GM12892 (cell line): ENCODE results near the gene APOB.

Experiments used
- DNase-seq: peaks from one replicate; pipeline ENCODE4 v3.0.0; 2011; ENCODE audit not compliant: insufficient read length
- FAIRE-seq: peaks from 2 replicates; lab custom pipeline; 2011; peaks lifted over from hg19 to GRCh38; lab: Jason Lieb, UNC
- POLR2A ChIP-seq: IDR thresholded peaks from 2 replicates; pipeline ENCODE4 v1.6.1; 2011; ENCODE audit warnings: low read depth, low read length, control low read depth
- POLR2AphosphoS5 ChIP-seq: IDR thresholded peaks from 2 replicates; pipeline ENCODE4 v1.6.1; 2011; ENCODE audit warnings: low read depth, low read length, control low read depth
- TAF1 ChIP-seq: IDR thresholded peaks from 2 replicates; pipeline ENCODE4 v1.6.1; 2011; ENCODE audit warnings: low read depth, mild to moderate bottlenecking, control low read depth, low read length, borderline replicate concordance

APOB gene

DNA sequence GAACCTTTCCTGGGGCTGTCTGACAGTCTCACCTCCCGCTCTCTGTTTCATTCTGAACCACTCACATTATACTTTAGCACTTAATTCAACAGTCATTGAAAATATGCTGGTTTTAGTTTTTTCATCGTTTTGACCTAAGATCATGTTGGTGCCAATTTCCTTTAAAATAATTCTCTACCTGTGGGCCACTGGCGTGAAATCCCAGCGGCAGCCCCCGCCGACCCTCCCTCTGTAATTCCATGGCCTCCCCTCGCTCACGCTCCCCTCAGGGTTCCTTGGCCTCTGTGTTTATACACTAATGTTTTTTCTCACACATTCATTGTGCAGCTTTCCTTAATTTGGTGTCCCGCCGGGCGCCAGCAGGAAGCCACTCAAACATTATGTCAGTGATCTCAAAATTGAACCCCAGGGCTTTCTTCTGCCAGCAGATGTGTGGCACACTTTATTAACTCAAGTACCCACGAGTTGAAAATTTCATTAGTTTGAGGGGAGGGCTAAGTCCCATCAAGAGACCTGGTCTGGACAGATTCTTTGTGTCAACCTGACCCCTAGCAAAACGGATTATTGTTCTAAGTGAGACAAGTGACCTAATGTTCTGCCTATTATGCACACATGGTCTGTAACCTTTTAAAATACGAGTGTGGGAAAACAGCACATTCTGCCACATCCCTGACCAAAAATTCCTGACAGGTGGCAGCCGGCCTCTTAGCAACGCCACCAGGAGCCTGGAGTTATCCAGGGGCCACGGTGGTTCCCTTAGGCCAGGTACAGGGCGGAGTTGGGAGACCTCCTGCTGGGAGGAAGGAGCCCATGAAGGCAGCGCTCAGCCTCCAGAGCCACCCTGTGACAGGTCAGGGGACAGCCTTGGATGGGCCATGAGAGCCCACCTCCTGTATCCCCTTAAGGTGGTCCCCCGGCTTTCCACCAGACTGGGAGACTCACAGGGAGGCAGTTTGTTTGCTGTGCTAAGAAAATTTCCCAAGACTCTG is 53.1 kb downstream of the APOB start:
- no peak for DNase-seq
- no peak for FAIRE-seq
- TF ChIP-seq POLR2A (no peak), TAF1 (no peak), POLR2AphosphoS5 (no peak)

DNA sequence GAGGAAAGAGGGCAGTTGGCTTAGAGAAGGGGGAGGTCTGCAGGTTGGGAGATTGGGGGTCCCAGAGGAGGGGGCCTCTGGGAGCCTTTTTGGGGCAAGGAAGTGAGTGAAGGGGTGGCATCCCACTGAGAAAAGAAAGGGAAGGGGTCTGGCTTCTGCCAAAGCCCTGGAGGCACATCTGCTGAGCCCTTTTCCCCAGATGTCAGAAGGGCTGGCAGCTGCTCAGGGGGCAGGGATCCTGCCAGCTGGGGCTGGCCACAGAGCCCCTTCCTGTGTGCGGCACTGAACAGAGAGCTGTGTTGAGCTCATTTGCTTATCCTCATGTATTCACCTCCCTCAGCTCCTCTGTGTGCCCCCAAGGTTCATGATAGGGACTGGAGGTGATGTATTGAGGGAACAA is 54.5 kb downstream of the APOB start:
- FAIRE-seq (no peak), DNase-seq (no peak)
- TF ChIP-seq POLR2AphosphoS5 (no peak), POLR2A (no peak), TAF1 (no peak)

GRCh38 chr2:20988905-20989304 is 55.0 kb downstream of the APOB start:
- FAIRE-seq (no peak), DNase-seq (no peak)
- TF ChIP-seq POLR2A (no peak), POLR2AphosphoS5 (no peak), TAF1 (no peak)

DNA sequence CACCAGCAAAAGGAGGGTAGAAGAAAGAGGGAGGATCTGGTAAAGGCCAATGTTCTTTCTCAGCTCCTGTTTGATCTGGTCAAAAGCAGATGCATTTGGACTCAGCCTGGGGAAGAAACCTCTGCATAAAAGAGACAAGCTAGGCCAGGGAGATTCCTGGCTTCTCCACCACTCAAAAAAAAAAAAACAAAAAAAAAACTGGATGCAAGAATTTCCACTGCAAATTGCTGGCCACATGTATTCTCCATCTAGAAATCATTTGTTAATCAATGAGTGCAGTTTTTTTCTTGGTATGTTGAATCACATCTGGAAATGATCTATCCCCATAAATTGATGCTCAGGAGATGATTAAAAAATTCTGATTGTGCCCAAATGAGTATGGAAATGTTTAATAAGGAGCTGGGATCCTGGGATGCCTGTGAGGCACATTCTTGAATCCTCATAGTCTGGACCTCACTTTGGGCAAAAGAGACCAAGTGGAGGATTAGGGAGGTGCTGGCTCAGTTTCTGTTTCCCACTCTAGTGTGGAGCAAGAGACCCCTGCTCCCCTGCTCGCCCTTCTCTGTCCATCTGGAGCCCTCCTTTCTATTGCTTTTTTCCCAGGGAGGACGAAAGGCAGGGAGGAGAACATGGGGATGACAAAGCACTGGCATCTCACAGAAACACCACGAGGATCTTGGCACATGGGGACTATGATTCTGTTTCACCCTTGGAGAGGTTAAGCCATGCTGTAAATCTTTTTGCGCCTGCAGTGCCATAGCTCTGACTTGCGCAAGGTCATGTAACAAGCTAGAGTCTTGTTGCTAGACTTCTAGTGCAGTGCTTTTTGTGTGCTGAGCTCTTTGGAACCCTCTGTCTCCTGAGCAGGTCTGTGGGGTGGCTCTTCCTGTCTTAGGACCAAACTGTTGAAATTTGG is 57.6 kb downstream of the APOB start:
- FAIRE-seq (no peak), DNase-seq (no peak)
- TF ChIP-seq POLR2AphosphoS5 (no peak), TAF1 (no peak), POLR2A (no peak)

GRCh38 chr2:20985062-20985461 is 58.8 kb downstream of the APOB start:
- no peak for TF ChIP-seq POLR2A
- no peak for TF ChIP-seq TAF1
- TF ChIP-seq POLR2AphosphoS5: no peak
- FAIRE-seq (no peak), DNase-seq (no peak)

DNA sequence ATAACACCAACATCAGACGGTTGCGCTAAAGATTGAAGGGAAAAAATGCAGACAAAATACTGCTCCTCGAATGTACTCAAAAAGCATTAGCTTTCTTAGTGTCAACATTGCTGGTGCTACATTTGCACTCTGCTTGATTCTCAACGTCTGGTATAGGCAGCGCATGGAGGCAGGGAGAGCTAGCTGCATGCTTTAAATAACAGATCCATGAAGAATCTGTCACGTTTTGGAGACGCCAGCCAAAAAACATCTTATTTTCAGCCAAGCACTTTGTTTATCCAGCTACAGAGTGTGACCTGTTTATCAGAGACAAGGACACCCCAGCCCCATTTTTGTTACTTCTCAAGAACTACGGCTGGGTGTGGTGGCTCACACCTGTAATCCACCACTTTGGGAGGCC is 59.5 kb downstream of the APOB start:
- DNase-seq (no peak), FAIRE-seq (no peak)
- TF ChIP-seq POLR2A (no peak), POLR2AphosphoS5 (no peak), TAF1 (no peak)

- no peak for TF ChIP-seq POLR2AphosphoS5
- no peak for TF ChIP-seq TAF1
- no peak for TF ChIP-seq POLR2A
- no peak for FAIRE-seq
- no peak for DNase-seq
Observed at GRCh38 chr2:20983844-20984243, 60.0 kb downstream of the APOB start.

GRCh38 chr2:20982861-20983260 is 61.0 kb downstream of the APOB start:
- DNase-seq (no peak), FAIRE-seq (no peak)
- TF ChIP-seq POLR2AphosphoS5: no peak
- TF ChIP-seq POLR2A: no peak
- no peak for TF ChIP-seq TAF1

- DNase-seq: no peak
- TF ChIP-seq POLR2AphosphoS5 (no peak), POLR2A (no peak), TAF1 (no peak)
- no peak for FAIRE-seq
Observed at GRCh38 chr2:20977520-20978180, 66.2 kb downstream of the APOB start.

DNA sequence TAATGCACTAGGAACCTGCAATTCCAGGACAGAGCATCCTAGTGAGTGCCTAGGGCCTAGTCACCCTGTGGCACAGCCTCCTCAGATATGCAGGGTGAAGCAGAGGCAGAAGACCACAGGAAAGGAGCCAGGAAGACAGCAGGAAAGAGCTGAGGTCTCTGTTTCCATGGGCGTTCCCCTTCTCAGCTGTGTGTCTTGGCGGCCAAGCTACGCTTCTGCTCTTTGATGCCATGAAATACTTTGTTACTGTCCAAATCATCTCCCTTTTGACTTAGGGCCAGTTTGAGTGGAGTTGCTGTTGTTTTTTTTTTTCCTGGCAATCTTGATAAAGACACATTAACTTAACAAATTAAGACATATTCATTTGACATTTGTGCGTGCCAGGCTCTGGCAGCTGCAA is 67.3 kb downstream of the APOB start:
- TF ChIP-seq TAF1 (no peak), POLR2A (no peak), POLR2AphosphoS5 (no peak)
- FAIRE-seq (no peak), DNase-seq (no peak)

- FAIRE-seq: no peak
- TF ChIP-seq TAF1: no peak
- no peak for TF ChIP-seq POLR2A
- TF ChIP-seq POLR2AphosphoS5: no peak
- DNase-seq: no peak
Observed at GRCh38 chr2:20972792-20973565, 70.9 kb downstream of the APOB start.
